ENCODE measurements around the gene IQCH. TPM values are rescaled to one million over a fixed set of nuclear protein-coding genes. Genes with fewer than 3 reads are reported as not detected.

The IQCH gene
- total RNA-seq, 2 donors from 2014 or later = 5.8 to 9.5 TPM

DNA sequence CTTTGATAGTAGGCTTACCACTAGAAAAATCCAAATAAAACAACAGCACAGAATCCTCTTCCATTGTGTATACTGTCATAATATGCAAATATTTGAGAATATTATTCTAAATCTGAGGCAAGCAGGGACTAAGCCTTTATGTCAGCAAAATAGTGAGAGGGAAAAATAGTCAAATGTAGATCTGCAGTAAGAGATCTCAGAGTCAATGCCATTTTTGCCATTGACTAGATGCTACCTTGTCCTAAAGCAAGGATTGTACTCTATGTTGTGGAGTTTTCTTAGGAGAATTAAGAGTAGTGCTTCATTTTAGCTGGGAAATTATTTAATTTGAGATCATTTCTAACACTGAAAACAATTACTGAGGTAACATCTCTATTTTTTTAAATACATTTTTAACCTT is 50.2 kb downstream of the IQCH start:
- Histone ChIP-seq H3K4me3 (no peak overlapping the region), H3K4me1 (replicated peaks) (no peaks in the 10 kb centered on the region), H3K9me3 (no peaks in the 10 kb centered on the region), H3K27me3 (replicated peaks; ENCODE audit: insufficient read depth) (no peaks in the 10 kb centered on the region), H3K36me3 (no peaks in the 10 kb centered on the region), H3K27ac (no peak overlapping the region)
- intact Hi-C loops (cut with DNase I) = loop anchor here (5.0 kb wide), 1 partner anchor 237 kb away; the partner anchor contains the start of gene SMAD3
- TF ChIP-seq, protein P1, sequence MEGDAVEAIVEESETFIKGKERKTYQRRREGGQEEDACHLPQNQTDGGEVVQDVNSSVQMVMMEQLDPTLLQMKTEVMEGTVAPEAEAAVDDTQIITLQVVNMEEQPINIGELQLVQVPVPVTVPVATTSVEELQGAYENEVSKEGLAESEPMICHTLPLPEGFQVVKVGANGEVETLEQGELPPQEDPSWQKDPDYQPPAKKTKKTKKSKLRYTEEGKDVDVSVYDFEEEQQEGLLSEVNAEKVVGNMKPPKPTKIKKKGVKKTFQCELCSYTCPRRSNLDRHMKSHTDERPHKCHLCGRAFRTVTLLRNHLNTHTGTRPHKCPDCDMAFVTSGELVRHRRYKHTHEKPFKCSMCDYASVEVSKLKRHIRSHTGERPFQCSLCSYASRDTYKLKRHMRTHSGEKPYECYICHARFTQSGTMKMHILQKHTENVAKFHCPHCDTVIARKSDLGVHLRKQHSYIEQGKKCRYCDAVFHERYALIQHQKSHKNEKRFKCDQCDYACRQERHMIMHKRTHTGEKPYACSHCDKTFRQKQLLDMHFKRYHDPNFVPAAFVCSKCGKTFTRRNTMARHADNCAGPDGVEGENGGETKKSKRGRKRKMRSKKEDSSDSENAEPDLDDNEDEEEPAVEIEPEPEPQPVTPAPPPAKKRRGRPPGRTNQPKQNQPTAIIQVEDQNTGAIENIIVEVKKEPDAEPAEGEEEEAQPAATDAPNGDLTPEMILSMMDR (IDR thresholded peaks at IDR 0.05) = no peak
- no peak for TF ChIP-seq POLR2AphosphoS5 (IDR thresholded peaks at IDR 0.05)
- TF ChIP-seq POLR2A (IDR thresholded peaks at IDR 0.05) = no peak
- no peak for DNase-seq (ENCODE audit: low spot score)

GRCh38 chr15:67305506-67305905 is 50.9 kb downstream of the IQCH start:
- H3K4me1 ChIP-seq (replicated peaks) = no peaks in the 10 kb centered on the region
- DNase-seq (ENCODE audit: low spot score) = no peak
- H3K4me3 ChIP-seq = no peak overlapping the region
- 64% methylated on average over 1 of the region's 1 CpG for WGBS
- no peaks in the 10 kb centered on the region for H3K27me3 ChIP-seq (replicated peaks; ENCODE audit: insufficient read depth)
- no peaks in the 10 kb centered on the region for H3K9me3 ChIP-seq
- intact Hi-C loops (cut with DNase I) = no loop called here
- no peak overlapping the region for H3K27ac ChIP-seq
- H3K36me3 ChIP-seq = no peaks in the 10 kb centered on the region
- TF ChIP-seq POLR2A (IDR thresholded peaks at IDR 0.05) (no peak), POLR2AphosphoS5 (IDR thresholded peaks at IDR 0.05) (no peak)
- TF ChIP-seq, protein P1 (IDR thresholded peaks at IDR 0.05) = no peak

- H3K4me3 ChIP-seq = no peak overlapping the region
- TF ChIP-seq POLR2AphosphoS5 (IDR thresholded peaks at IDR 0.05) = no peak
- no peak for TF ChIP-seq POLR2A (IDR thresholded peaks at IDR 0.05)
- TF ChIP-seq, protein P1 (IDR thresholded peaks at IDR 0.05) = no peak
- no peaks in the 10 kb centered on the region for H3K4me1 ChIP-seq (replicated peaks)
- 80% methylated on average over 1 of the region's 1 CpG for WGBS
- no peak overlapping the region for H3K27ac ChIP-seq
- H3K27me3 ChIP-seq (replicated peaks; ENCODE audit: insufficient read depth) = no peaks in the 10 kb centered on the region
- intact Hi-C loops (cut with DNase I) = no loop called here
- DNase-seq (ENCODE audit: low spot score) = no peak
- H3K36me3 ChIP-seq = no peaks in the 10 kb centered on the region
- H3K9me3 ChIP-seq = no peaks in the 10 kb centered on the region
These were observed 52.6 kb downstream of the IQCH start for GRCh38 chr15:67307156-67307555.

- intact Hi-C loops (cut with DNase I) = no loop called here
These were observed 53.5 kb downstream of the IQCH start for GRCh38 chr15:67307889-67308597.

More at GRCh38 chr15:67307889-67308597, 53.5 kb downstream of the IQCH start:
- WGBS = 61% methylated on average over 4 of the region's 4 CpGs
- no peak overlapping the region for H3K4me3 ChIP-seq
- DNase-seq (ENCODE audit: low spot score) = no peak
- H3K27ac ChIP-seq = no peak overlapping the region
- H3K9me3 ChIP-seq = no peaks in the 10 kb centered on the region
- TF ChIP-seq, protein P1 (IDR thresholded peaks at IDR 0.05) = no peak
- no peak for TF ChIP-seq POLR2A (IDR thresholded peaks at IDR 0.05)
- no peak for TF ChIP-seq POLR2AphosphoS5 (IDR thresholded peaks at IDR 0.05)
- no peaks in the 10 kb centered on the region for H3K4me1 ChIP-seq (replicated peaks)
- no peaks in the 10 kb centered on the region for H3K36me3 ChIP-seq
- H3K27me3 ChIP-seq (replicated peaks; ENCODE audit: insufficient read depth) = no peaks in the 10 kb centered on the region
